HG03521 (cell line): ENCODE results near the gene CIZ1.
A peak's percentile ranks its signal among the peaks of the same experiment; 100 is the strongest.
"Not testable (repeated sequence)": the region's sequence is repeated elsewhere in the genome, so short reads cannot be mapped to it uniquely, and the experiment has no call there.

Experiments used
- ATAC-seq: cut with Tn5 transposase; IDR thresholded peaks from one replicate; pipeline ENCODE4 v1.9.1; 2021; ENCODE audit warnings: mild to moderate bottlenecking, moderate library complexity; ENCODE audit not compliant: unreplicated experiment

The CIZ1 gene

GRCh38 chr9:128191406-128192046 lies at the start of gene CIZ1:
TSS of gene CIZ1 (minus strand) at chr9:128191572. CDS start at chr9:128190857, 715 bp downstream.
- ATAC-seq, result peak; percentile 78

- ATAC-seq, result no peak
These were observed 42.5 kb upstream of the CIZ1 start for GRCh38 chr9:128233817-128234406.

GRCh38 chr9:128232528-128233428 lies 41.4 kb upstream of the CIZ1 start:
- no peak for ATAC-seq

GRCh38 chr9:128231638-128232527 lies 40.5 kb upstream of the CIZ1 start:
- no peak for ATAC-seq

GRCh38 chr9:128230897-128231296 lies 39.5 kb upstream of the CIZ1 start:
- ATAC-seq, result not testable (repeated sequence)

GRCh38 chr9:128226412-128226801 lies 35.0 kb upstream of the CIZ1 start:
- ATAC-seq, result no peak

- ATAC-seq, result no peak
These were observed 34.5 kb upstream of the CIZ1 start for GRCh38 chr9:128225770-128226411.

- ATAC-seq, result no peak
These were observed 33.5 kb upstream of the CIZ1 start for GRCh38 chr9:128224877-128225276.

- ATAC-seq, result no peak
These were observed 31.7 kb upstream of the CIZ1 start for GRCh38 chr9:128222880-128223670.

- no peak for ATAC-seq
These were observed 30.7 kb upstream of the CIZ1 start for GRCh38 chr9:128222026-128222425.

GRCh38 chr9:128219831-128220230 lies 28.5 kb upstream of the CIZ1 start:
- no peak for ATAC-seq

- peak; percentile 86 for ATAC-seq
These were observed 27.4 kb upstream of the CIZ1 start for GRCh38 chr9:128218518-128219389.

- no peak for ATAC-seq
These were observed 26.8 kb upstream of the CIZ1 start for GRCh38 chr9:128218172-128218517.

GRCh38 chr9:128216781-128217553 lies 25.6 kb upstream of the CIZ1 start:
- no peak for ATAC-seq

GRCh38 chr9:128215491-128216409 lies 24.4 kb upstream of the CIZ1 start:
- no peak for ATAC-seq

- ATAC-seq, result no peak
These were observed 23.5 kb upstream of the CIZ1 start for GRCh38 chr9:128214571-128215490.
